Spleen (tissue), 11 donors: ENCODE measurements around the gene KIF19. TPM values are rescaled to one million over a fixed set of nuclear protein-coding genes. Genes with fewer than 3 reads are reported as not detected.
A peak's percentile ranks its signal among the peaks of the same experiment; 100 is the strongest.

Experiments
- DNase-seq: peaks from one replicate; pipeline ENCODE4 v3.0.0-alpha.2; 2020
- H3K27ac ChIP-seq, 8 donors: fragments of 200-600 bp; sonication (generic) in 7 of 8; 1 replicate in 4 of 8; 2 replicates in 4 of 8; pipeline versions ENCODE4 v1.5.0 to v1.8.0; 2016 to 2021; ENCODE audit warnings: inconsistent platforms in 4 of 8, mild to moderate bottlenecking in 4 of 8, moderate library complexity in 1 of 8
- H3K27me3 ChIP-seq, 7 donors: fragments of 200-600 bp; sonication (generic) in 6 of 7; replicated peaks in 1 of 7; 1 replicate in 4 of 7; 2 replicates in 3 of 7; pipeline versions ENCODE4 v1.5.0 to v1.8.0; 2016 to 2021; ENCODE audit warnings: inconsistent platforms in 3 of 7, mild to moderate bottlenecking in 1 of 7
- H3K36me3 ChIP-seq, 6 donors: fragments of 200-600 bp; sonication (generic) in 5 of 6; 1 replicate in 4 of 6; 2 replicates in 2 of 6; pipeline versions ENCODE4 v1.5.0 to v1.8.0; 2016 to 2021; ENCODE audit warnings: inconsistent platforms in 2 of 6
- H3K4me1 ChIP-seq, 6 donors: fragments of 200-600 bp; sonication (generic) in 5 of 6; 1 replicate in 3 of 6; 2 replicates in 3 of 6; pipeline versions ENCODE4 v1.5.0 to v1.8.0; 2016 to 2021; ENCODE audit warnings: inconsistent platforms in 3 of 6
- H3K4me3 ChIP-seq, 8 donors: fragments of 200-600 bp; sonication (generic) in 7 of 8; 1 replicate in 4 of 8; 2 replicates in 4 of 8; pipeline versions ENCODE4 v1.5.0 to v1.8.0; 2016 to 2021; ENCODE audit warnings: inconsistent platforms in 4 of 8, mild to moderate bottlenecking in 4 of 8, moderate library complexity in 2 of 8
- H3K9me3 ChIP-seq, 8 donors: fragments of 200-600 bp; sonication (generic) in 7 of 8; 1 replicate in 4 of 8; 2 replicates in 4 of 8; pipeline versions ENCODE4 v1.5.0 to v1.8.0; 2016 to 2021; ENCODE audit warnings: inconsistent platforms in 4 of 8
- CTCF ChIP-seq, 11 experiments: fragments of 200-600 bp in 7 of 11; fragments of 450-650 bp in 4 of 11; sonication (generic) in 4 of 11; IDR thresholded peaks in 8 of 11; conservative IDR thresholded peaks in 3 of 11; 1 replicate in 7 of 11; 2 replicates in 4 of 11; pipeline versions ENCODE4 v1.4.0 to v1.8.0; 2016 to 2021; ENCODE audit warnings: antibody characterized with exemption in 11 of 11, inconsistent platforms in 4 of 11, mild to moderate bottlenecking in 1 of 11
- POLR2A ChIP-seq, 3 donors: fragments of 450-650 bp; IDR thresholded peaks; one replicate each; pipeline ENCODE4 v1.5.1; 2017; ENCODE audit warnings: antibody characterized with exemption in 3 of 3, mild to moderate bottlenecking in 1 of 3
- POLR2AphosphoS5 ChIP-seq, 3 donors: sonication (generic); formaldehyde crosslinking; IDR thresholded peaks; one replicate each; pipeline ENCODE4 v1.5.1; 2017; ENCODE audit warnings: antibody characterized with exemption in 3 of 3
- WGBS, 5 donors: extraction: QIAGEN DNeasy Blood & Tissue Kit in 3 of 5; methylation state at CpG; one replicate each; pipeline versions ENCODE4 v1.1.5 to v1.1.7; 2013 to 2018; 5-methylcytosine and 5-hydroxymethylcytosine counted together
- intact Hi-C: fragments of 100-400 bp; cut with DNase I; formaldehyde crosslinking; loops from one replicate; pipeline ENCODE4 v1.15.0; 2023; ENCODE audit warnings: low total_unique reads
- polyA plus RNA-seq, 3 donors: library from polyadenylated mRNA; stranded (reverse); fragments of 200-250 nt; gene quantifications; one replicate each; pipeline ENCODE4 v1.2.1, GENCODE V29; 2013
- total RNA-seq, 7 donors: library from RNA; depleted of rRNA in 3 of 7; stranded (reverse); fragments of >200 nt in 3 of 7; fragmentation: NEBNext Ultra II Directional in 4 of 7; extraction: Animal tissue kit (Norgen Biotek cat#: 25700) in 4 of 7; gene quantifications; one replicate each; pipeline versions ENCODE4 v1.1.0 to v1.2.1, GENCODE V29; 2016 to 2021
- donor health status: healthy with polysubstance abuse.
- donor health status: DM: no; HTN: no; CAD: no; lungs with moderate emphysema.
- donor health status: DM: no; HTN: no; CAD: no.
- donor health status: Bipolar disorder and iron deficiency.
- donor health status: healthy.
- donor health status: DM: no; HTN: no; CAD: no.
- donor health status: DM: yes; HTN: yes; CAD: no.

KIF19 gene
- total and polyA plus RNA-seq, 10 donors: 5.7 to 48.2 (median 22.6) TPM

DNA sequence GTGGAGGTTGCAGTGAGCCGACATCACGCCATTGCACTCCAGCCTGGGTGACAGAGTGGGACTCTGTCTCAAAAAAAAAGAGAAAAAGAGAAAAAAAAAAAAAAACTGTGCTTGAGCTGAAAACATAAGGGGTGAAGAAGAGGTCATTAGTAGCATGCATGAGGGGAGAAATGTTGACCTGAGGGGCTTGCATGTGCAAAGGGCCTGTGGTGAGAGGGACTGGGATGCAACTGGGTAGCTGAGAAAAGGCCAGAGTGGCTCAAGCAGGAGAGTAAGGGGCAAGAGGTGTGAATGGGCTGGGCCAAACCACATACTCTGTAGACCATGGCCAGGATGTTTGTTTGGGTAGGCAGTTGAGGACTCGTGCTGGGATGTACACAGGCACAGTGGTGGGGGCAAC, 3.4 kb downstream of the KIF19 start:
- WGBS, 5 donors: 45 to 71% (median 46%) methylated on average over 3 of the region's 3 CpGs
- no peak for TF ChIP-seq CTCF (IDR thresholded peaks at IDR 0.05 in 8 of 11, conservative IDR thresholded peaks at IDR 0.05 in 3 of 11)
- TF ChIP-seq POLR2AphosphoS5 (IDR thresholded peaks at IDR 0.05): no peak
- no peak for TF ChIP-seq POLR2A (IDR thresholded peaks at IDR 0.05)
- Histone ChIP-seq H3K4me1 (peaks cover 17 to 66% (median 37%) of the 10 kb centered on the region in 6 donors), H3K27me3 (peaks cover 0 to 42% (median 11%) of the 10 kb centered on the region in 7 donors), H3K27ac (no peak overlapping the region), H3K9me3 (no peaks in the 10 kb centered on the region), H3K4me3 (no peak overlapping the region), H3K36me3 (peaks cover 0 to 5% (median 0%) of the 10 kb centered on the region in 6 donors)
- intact Hi-C loops: no loop called here
- DNase-seq: no peak

DNA sequence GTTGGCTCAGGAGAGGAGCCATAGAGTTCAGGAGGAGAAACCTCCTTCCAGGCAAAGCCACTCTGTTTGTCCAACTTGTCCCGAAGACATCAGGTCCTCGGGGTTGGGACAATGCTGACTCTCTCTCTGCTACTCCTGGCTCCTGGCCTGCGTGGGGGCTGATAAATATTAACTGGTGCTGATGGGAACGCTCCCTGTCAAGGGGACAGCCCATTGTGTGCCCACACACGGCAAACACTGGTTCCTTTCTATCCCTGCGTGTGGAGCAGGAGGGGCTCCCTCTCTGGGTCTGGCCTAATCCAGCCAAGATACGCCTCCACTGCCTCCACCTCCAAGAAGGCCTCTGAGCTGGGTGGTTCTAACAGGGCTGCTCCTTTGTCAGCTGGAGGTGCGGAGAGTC, 4.4 kb downstream of the KIF19 start:
- peaks cover 0 to 35% (median 11%) of the 10 kb centered on the region in 7 donors for H3K27me3 ChIP-seq
- TF ChIP-seq POLR2AphosphoS5 (IDR thresholded peaks at IDR 0.05) (no peak), CTCF (IDR thresholded peaks at IDR 0.05 in 8 of 11, conservative IDR thresholded peaks at IDR 0.05 in 3 of 11) (no peak), POLR2A (IDR thresholded peaks at IDR 0.05) (no peak)
- H3K4me3 ChIP-seq: no peak overlapping the region
- no peak overlapping the region for H3K27ac ChIP-seq
- no peak for DNase-seq
- intact Hi-C loops: no loop called here
- peaks cover 11 to 56% (median 29%) of the 10 kb centered on the region in 6 donors for H3K4me1 ChIP-seq
- H3K36me3 ChIP-seq: peaks cover 0 to 5% (median 0%) of the 10 kb centered on the region in 6 donors
- WGBS, 5 donors: 81 to 92% (median 89%) methylated on average over 7 to 8 of the region's 8 CpGs
- H3K9me3 ChIP-seq: no peaks in the 10 kb centered on the region

DNA sequence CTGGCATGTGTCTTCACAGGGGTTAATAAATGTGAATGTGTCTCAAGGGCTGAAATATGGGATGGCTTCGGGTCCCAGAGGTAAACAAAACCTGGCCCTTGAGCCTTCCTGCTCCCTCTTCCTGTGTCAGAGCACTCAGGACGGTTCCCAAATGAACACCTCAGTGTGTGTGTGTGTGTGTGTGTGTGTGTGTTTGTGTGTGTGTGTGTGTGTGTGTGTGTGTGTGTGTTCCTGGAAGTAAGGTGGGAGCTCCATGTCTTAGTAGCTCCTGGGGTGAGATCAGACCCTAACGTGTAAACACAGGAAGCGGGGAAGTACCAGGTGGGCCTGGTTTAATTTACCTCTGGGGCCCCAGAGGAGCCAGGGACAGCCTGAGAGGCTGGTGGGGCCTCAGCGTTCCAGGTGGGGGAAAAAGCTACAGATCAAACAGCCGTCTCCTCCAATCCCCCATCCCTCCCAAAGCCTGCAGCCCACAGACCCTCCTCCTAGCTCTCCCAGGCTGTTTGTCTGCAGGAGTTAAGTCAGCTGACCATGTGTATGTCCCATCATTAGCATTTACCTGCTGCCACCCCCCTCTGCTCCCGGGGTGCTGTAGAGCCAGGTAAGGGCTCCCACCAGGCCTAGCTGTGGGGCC, 6.1 kb downstream of the KIF19 start:
- intact Hi-C loops: no loop called here
- DNase-seq: no peak
- Histone ChIP-seq H3K27ac (peak overlapping the region in 2 of 8 donors; percentile 14 to 16), H3K4me1 (peaks cover 3 to 48% (median 18%) of the 10 kb centered on the region in 6 donors), H3K4me3 (no peak overlapping the region), H3K27me3 (peaks cover 0 to 18% (median 0%) of the 10 kb centered on the region in 7 donors), H3K36me3 (peaks cover 0 to 5% (median 0%) of the 10 kb centered on the region in 6 donors), H3K9me3 (no peaks in the 10 kb centered on the region)
- WGBS, 5 donors: 60 to 75% (median 66%) methylated on average over 7 of the region's 7 CpGs
- TF ChIP-seq POLR2A (IDR thresholded peaks at IDR 0.05): no peak
- TF ChIP-seq POLR2AphosphoS5 (IDR thresholded peaks at IDR 0.05): no peak
- no peak for TF ChIP-seq CTCF (IDR thresholded peaks at IDR 0.05 in 8 of 11, conservative IDR thresholded peaks at IDR 0.05 in 3 of 11)

GRCh38 chr17:74332763-74333283, 6.8 kb downstream of the KIF19 start:
- TF ChIP-seq POLR2AphosphoS5 (IDR thresholded peaks at IDR 0.05): no peak
- TF ChIP-seq CTCF (IDR thresholded peaks at IDR 0.05 in 8 of 11, conservative IDR thresholded peaks at IDR 0.05 in 3 of 11): no peak
- no peak for TF ChIP-seq POLR2A (IDR thresholded peaks at IDR 0.05)
- peaks cover 0 to 5% (median 0%) of the 10 kb centered on the region in 6 donors for H3K36me3 ChIP-seq
- 24 to 34% (median 31%) methylated on average over 11 of the region's 11 CpGs for WGBS, 5 donors
- peaks cover 3 to 48% (median 18%) of the 10 kb centered on the region in 6 donors for H3K4me1 ChIP-seq
- peak overlapping the region in 2 of 8 donors; percentile 14 to 16 for H3K27ac ChIP-seq
- intact Hi-C loops: no loop called here
- peaks cover 0 to 16% (median 0%) of the 10 kb centered on the region in 7 donors for H3K27me3 ChIP-seq
- DNase-seq: no peak
- no peak overlapping the region for H3K4me3 ChIP-seq
- no peaks in the 10 kb centered on the region for H3K9me3 ChIP-seq
